K562 (cell line): ENCODE measurements around the gene DPEP1. TPM values are rescaled to one million over a fixed set of nuclear protein-coding genes. Genes with fewer than 3 reads are reported as not detected.

Experiments used
- ATAC-seq: fragments of 200-7000 bp; cut with Tn5 transposase; 3 replicates; pipeline ENCODE4 v1.9.1; 2020; ENCODE audit warnings: moderate library complexity
- BruUV-seq: library from RNA; stranded (reverse); fragments of 400-500 nt; replicated peaks from 2 replicates; lab custom pipeline; 2021; lab: Mats Ljungman, UMichigan
- CTCF ChIA-PET: fragments of 300-600 bp; formaldehyde crosslinking; extraction: SDS; loops from one replicate; lab custom pipeline; 2021; ENCODE audit warnings: low intra/inter-chr PET ratio; lab: Yijun Ruan, JAX
- POLR2A ChIA-PET: fragments of 300-600, 350-650 bp; sonication (Branson Sonifier 250); formaldehyde crosslinking; extraction: SDS; loops from one replicate; lab custom pipeline; 2021; ENCODE audit warnings: antibody characterized with exemption, inconsistent platforms; lab: Yijun Ruan, JAX
- DNase-seq, 4 experiments: peaks; one replicate each; pipeline versions ENCODE4 v3.0.0 to v3.0.0-alpha.2; 2011 to 2018; ENCODE audit warnings: low spot score in 3 of 4, mixed read lengths in 3 of 4; ENCODE audit errors: extremely low read depth in 1 of 4
- FAIRE-seq: peaks from 2 replicates; lab custom pipeline; 2011; peaks lifted over from hg19 to GRCh38; lab: Jason Lieb, UNC
- H2AFZ ChIP-seq: 2 replicates; pipeline ENCODE4 v1.6.0; 2011; ENCODE audit warnings: low read depth, low read length, control low read depth, inconsistent platforms
- H3K27ac ChIP-seq: fragments of 200-600 bp; 3 replicates; pipeline ENCODE4 v1.8.0; 2011; ENCODE audit warnings: low read depth, mild to moderate bottlenecking, control low read depth, inconsistent platforms, low read length, moderate library complexity, mixed read lengths; ENCODE audit errors: extremely low read depth
- H3K27me3 ChIP-seq, 2 experiments: fragments of 300-600 bp in 1 of 2; 2 replicates in 1 of 2; 3 replicates in 1 of 2; pipeline versions ENCODE4 v1.6.0 to v1.8.0; 2011; ENCODE audit warnings: inconsistent platforms in 2 of 2, low read length in 2 of 2, mild to moderate bottlenecking in 1 of 2, mixed read lengths in 1 of 2, moderate library complexity in 1 of 2; ENCODE audit not compliant: control insufficient read depth in 2 of 2, insufficient read depth in 2 of 2
- H3K36me3 ChIP-seq: fragments of 300-600 bp; 3 replicates; pipeline ENCODE4 v1.8.0; 2011; ENCODE audit warnings: mild to moderate bottlenecking, low read length, inconsistent platforms; ENCODE audit not compliant: control insufficient read depth, insufficient read depth
- H3K4me1 ChIP-seq, 2 experiments: fragments of 200-600 bp in 1 of 2; replicated peaks in 1 of 2; 2 replicates in 1 of 2; 3 replicates in 1 of 2; pipeline versions ENCODE4 v1.5.1 to v1.8.0; 2011; ENCODE audit warnings: inconsistent platforms in 2 of 2, low read length in 2 of 2, mild to moderate bottlenecking in 1 of 2, mixed read lengths in 1 of 2, moderate library complexity in 1 of 2; ENCODE audit not compliant: control insufficient read depth in 2 of 2, insufficient read depth in 2 of 2
- H3K4me2 ChIP-seq: 2 replicates; pipeline ENCODE4 v1.6.1; 2011; ENCODE audit warnings: low read length, control low read depth, inconsistent platforms, mixed read lengths; ENCODE audit not compliant: insufficient read depth
- H3K4me3 ChIP-seq: fragments of 200-600 bp; sonication (generic), shearing (Covaris generic); 2 replicates; pipeline ENCODE4 v1.5.1; 2016; ENCODE audit warnings: control low read depth, inconsistent platforms
- H3K79me2 ChIP-seq: fragments of 200-600 bp; 3 replicates; pipeline ENCODE4 v1.8.0; 2011; ENCODE audit warnings: low read length, inconsistent platforms; ENCODE audit not compliant: control insufficient read depth, insufficient read depth
- H3K9ac ChIP-seq, 2 experiments: 2 replicates each; pipeline versions ENCODE4 v1.6.0 to v1.6.1; 2011; ENCODE audit warnings: low read depth in 2 of 2, low read length in 2 of 2, control low read depth in 1 of 2, inconsistent platforms in 1 of 2, mild to moderate bottlenecking in 1 of 2, mixed read lengths in 1 of 2; ENCODE audit not compliant: insufficient read depth in 1 of 2
- H3K9me1 ChIP-seq: one replicate; pipeline ENCODE4 v1.6.0; 2011; ENCODE audit warnings: inconsistent platforms, mild to moderate bottlenecking, low read length, moderate library complexity; ENCODE audit not compliant: control insufficient read depth, insufficient read depth
- H3K9me3 ChIP-seq: replicated peaks from 2 replicates; pipeline ENCODE4 v1.5.1; 2011; ENCODE audit warnings: low read depth, low read length, inconsistent platforms; ENCODE audit not compliant: control insufficient read depth, insufficient read depth
- H4K20me1 ChIP-seq: replicated peaks from 2 replicates; pipeline ENCODE4 v1.6.1; 2011; ENCODE audit warnings: low read length, inconsistent platforms, mixed read lengths; ENCODE audit not compliant: control insufficient read depth, insufficient read depth
- ATF2 ChIP-seq: sonication (generic); formaldehyde crosslinking; IDR thresholded peaks from 2 replicates; pipeline ENCODE4 v1.8.1; 2022; ENCODE audit warnings: missing genetic modification reagents
- BCOR ChIP-seq: fragments of 450-650 bp; IDR thresholded peaks from 2 replicates; pipeline ENCODE4 v1.6.1; 2016
- FOXA1 ChIP-seq: fragments of 450-650 bp; IDR thresholded peaks from 2 replicates; pipeline ENCODE4 v1.6.1; 2016; ENCODE audit warnings: mild to moderate bottlenecking, borderline replicate concordance
- GATA2 ChIP-seq: sonication (generic); formaldehyde crosslinking; IDR thresholded peaks from 2 replicates; pipeline ENCODE4 v1.4.0; 2020; ENCODE audit warnings: mild to moderate bottlenecking, missing genetic modification reagents
- MEIS2 ChIP-seq: fragments of 450-650 bp; IDR thresholded peaks from 2 replicates; pipeline ENCODE4 v1.6.1; 2014; ENCODE audit warnings: mild to moderate bottlenecking; ENCODE audit not compliant: partially characterized antibody
- PHB ChIP-seq: fragments of 250-450 bp; sonication (Bioruptor Pico); IDR thresholded peaks from 2 replicates; pipeline ENCODE4 v1.5.0; 2021
- RERE ChIP-seq: sonication (generic); formaldehyde crosslinking; IDR thresholded peaks from 2 replicates; pipeline ENCODE4 v1.8.0; 2023; ENCODE audit warnings: missing genetic modification reagents, mild to moderate bottlenecking, borderline replicate concordance
- ZNF707 ChIP-seq: fragments of 250-450 bp; sonication (Bioruptor Pico); conservative IDR thresholded peaks from 2 replicates; pipeline ENCODE4 v1.8.0; 2022; ENCODE audit warnings: inconsistent platforms, mild to moderate bottlenecking, moderate library complexity
- WGBS: fragments of 100-300 bp; shearing (Covaris generic); methylation state at CpG from one replicate; pipeline ENCODE4 v1.1.6; 2016; ENCODE audit warnings: low coverage, mixed read lengths; ENCODE audit not compliant: insufficient coverage; ENCODE audit errors: missing lambda C conversion rate; 5-methylcytosine and 5-hydroxymethylcytosine counted together
- in situ Hi-C: fragments of 300-500 bp; cut with MboI; formaldehyde crosslinking; loops from 4 replicates; pipeline ENCODE4 v1.15.0; 2018; ENCODE audit warnings: inconsistent platforms, mixed read lengths
- intact Hi-C: fragments of 100-400 bp; cut with micrococcal nuclease; formaldehyde crosslinking; loops from 2 replicates; pipeline ENCODE4 v1.14.2; 2022
- polyA plus RNA-seq, 8 experiments: library from polyadenylated mRNA; depleted of rRNA in 4 of 8; stranded (reverse) in 5 of 8; unstranded in 3 of 8; fragments of >200 nt; fragmentation: Nextera tagmentation in 2 of 8; fragmentation: Illumina TruSeq in 1 of 8; extraction: Ambion mirVana in 2 of 8; extraction: Trizol in 1 of 8; gene quantifications; 2 replicates each; pipeline versions ENCODE4 v1.2.1 to v1.2.3, GENCODE V29; 2011 to 2014; ENCODE audit warnings: inconsistent platforms in 1 of 8, missing spikeins in 1 of 8
- total RNA-seq, 7 experiments: library from RNA; depleted of rRNA in 6 of 7; stranded (reverse); fragments of >200 nt in 6 of 7; fragmentation: Illumina TruSeq in 2 of 7; extraction: Trizol in 2 of 7; gene quantifications; 2 replicates each; pipeline versions ENCODE4 v1.2.1 to v1.2.3, GENCODE V29; 2011 to 2021; ENCODE audit warnings: low replicate concordance in 1 of 7

The DPEP1 gene
- total and polyA plus RNA-seq, 9 of the 15 experiments (the other 6 are each of a cell fraction or from before 2014, with no cell fraction given) = 0.14 to 0.31 (median 0.20) TPM; not detected in 6

GRCh38 chr16:89599902-89600301 is 13.5 kb upstream of the DPEP1 start:
- TF ChIP-seq PHB (CRISPR knock-in tag) = no peak
- peak; percentile 17; the same call in 1 of the 2 replicates for TF ChIP-seq GATA2 (CRISPR knock-in tag)
- Histone ChIP-seq H3K9me3 (no peaks in the 10 kb centered on the region), H3K4me2 (no peak overlapping the region), H2AFZ (no peak overlapping the region), H3K4me3 (no peak overlapping the region), H3K27ac (no peak overlapping the region), H3K79me2 (no peaks in the 10 kb centered on the region), H3K36me3 (peaks cover 12% of the 10 kb centered on the region; the same call in 2 of the 3 replicates), H4K20me1 (0 out of 2 replicates have a peak, but pooled peaks cover 5% of the 10 kb centered on the region), H3K4me1 (peaks cover 0 to 62% of the 10 kb centered on the region in 2 experiments; a peak in 3 of 5 replicates), H3K9ac (peak overlapping the region in 1 of 2 experiments; percentile 67; a peak in 1 of 4 replicates), H3K9me1 (no peaks in the 10 kb centered on the region), H3K27me3 (no peaks in the 10 kb centered on the region)
- in situ Hi-C loops (loop anchor here (10.0 kb wide), 1 partner anchor 265 kb away; no protein-coding TSS in a partner anchor), intact Hi-C loops (loop anchor here (5.0 kb wide), 1 partner anchor 37 kb away; no protein-coding TSS in a partner anchor)
- ChIA-PET POLR2A (interaction anchor here (1.0 to 2.1 kb wide), 3 partner anchors 10 to 57 kb away, joined by 3 to 5 read pairs (median 4); partner anchors contain the start of genes CHMP1A and SPATA33), CTCF (no interaction called here)
- ATAC-seq (no peak), DNase-seq (no peak), FAIRE-seq (no peak)
- 49% methylated on average over 10 of the region's 10 CpGs for WGBS
- BruUV-seq = no TSS peak

- in situ Hi-C loops = no loop called here
- Histone ChIP-seq H2AFZ (no peak overlapping the region), H3K4me3 (no peak overlapping the region), H3K9me3 (no peaks in the 10 kb centered on the region), H3K9ac (no peak overlapping the region; a peak in 1 of 4 replicates), H3K27ac (no peak overlapping the region; the same call in 2 of the 3 replicates), H3K4me1 (peaks cover 0 to 62% of the 10 kb centered on the region in 2 experiments; a peak in 3 of 5 replicates), H4K20me1 (0 out of 2 replicates have a peak, but pooled peaks cover 5% of the 10 kb centered on the region), H3K36me3 (peaks cover 11% of the 10 kb centered on the region; the same call in 2 of the 3 replicates), H3K4me2 (no peak overlapping the region), H3K79me2 (no peaks in the 10 kb centered on the region), H3K9me1 (no peaks in the 10 kb centered on the region), H3K27me3 (no peaks in the 10 kb centered on the region)
- intact Hi-C loops = loop anchor here (5.0 kb wide), 1 partner anchor 37 kb away; no protein-coding TSS in a partner anchor
- no TSS peak for BruUV-seq
- CTCF ChIA-PET = no interaction called here
- no peak for DNase-seq
- POLR2A ChIA-PET = interaction anchor here (1.1 to 2.1 kb wide), 2 partner anchors 9 to 20 kb away, joined by 3 to 4 read pairs; no protein-coding TSS in a partner anchor
- WGBS = 26% methylated on average over 11 of the region's 12 CpGs
- no peak for FAIRE-seq
- no peak for ATAC-seq
- TF ChIP-seq ATF2 (CRISPR knock-in tag) = no peak
- TF ChIP-seq FOXA1 = no peak
- no peak for TF ChIP-seq RERE (CRISPR knock-in tag)
- TF ChIP-seq BCOR = no peak
- no peak for TF ChIP-seq ZNF707 (CRISPR knock-in tag)
- TF ChIP-seq MEIS2 = no peak
These were observed 13.0 kb upstream of the DPEP1 start for GRCh38 chr16:89600427-89600826.
